NCI-H2196 (cell line): ENCODE data around the gene FBXW8.
A peak's percentile ranks its signal among the peaks of the same experiment; 100 is the strongest.

Experiments
- DNase-seq: peaks from one replicate; lab custom pipeline; 2025; ENCODE audit not compliant: unreplicated experiment; lab: John Stamatoyannopoulos, UW

The FBXW8 gene

GRCh38 chr12:116924558-116925453, 14.1 kb downstream of the FBXW8 start:
- no peak for DNase-seq

GRCh38 chr12:116926283-116927243, 15.8 kb downstream of the FBXW8 start:
- DNase-seq: no peak

- no peak for DNase-seq
Observed at GRCh38 chr12:116927244-116927940, 16.6 kb downstream of the FBXW8 start.

GRCh38 chr12:116928504-116928903, 17.8 kb downstream of the FBXW8 start:
- no peak for DNase-seq

GRCh38 chr12:116929885-116930284, 19.1 kb downstream of the FBXW8 start:
- no peak for DNase-seq

GRCh38 chr12:116931665-116932064, 20.9 kb downstream of the FBXW8 start:
- DNase-seq: no peak

- DNase-seq: peak; percentile 10
Observed at GRCh38 chr12:116933091-116933490, 22.3 kb downstream of the FBXW8 start.

- DNase-seq: no peak
Observed at GRCh38 chr12:116933512-116934246, 22.9 kb downstream of the FBXW8 start.

GRCh38 chr12:116934908-116935705, 24.4 kb downstream of the FBXW8 start:
- DNase-seq: peak; percentile 11

GRCh38 chr12:116937640-116938039, 26.9 kb downstream of the FBXW8 start:
- DNase-seq: no peak

GRCh38 chr12:116939734-116940133, 29.0 kb downstream of the FBXW8 start:
- DNase-seq: no peak

GRCh38 chr12:116941188-116941587, 30.4 kb downstream of the FBXW8 start:
- DNase-seq: no peak

GRCh38 chr12:116943419-116944372, 32.9 kb downstream of the FBXW8 start:
- no peak for DNase-seq

- no peak for DNase-seq
Observed at GRCh38 chr12:116945886-116946550, 35.3 kb downstream of the FBXW8 start.

GRCh38 chr12:116948298-116948697, 37.5 kb downstream of the FBXW8 start:
- DNase-seq: no peak

GRCh38 chr12:116950628-116951325, 40.0 kb downstream of the FBXW8 start:
- DNase-seq: no peak

GRCh38 chr12:116954710-116955381, 44.1 kb downstream of the FBXW8 start:
- peak; percentile 47 for DNase-seq
